Subcutaneous abdominal adipose tissue (tissue), 5 donors: Measurements from ENCODE around the gene ADD1.

Experiments
- H3K27ac ChIP-seq: one replicate; pipeline ENCODE4 v1.7.0; 2013; ENCODE audit warnings: low read depth, mild to moderate bottlenecking, inconsistent platforms, low read length, moderate library complexity
- H3K27me3 ChIP-seq, 5 donors: one replicate each; pipeline ENCODE4 v1.7.0; 2013; ENCODE audit warnings: low read length in 5 of 5, inconsistent platforms in 1 of 5; ENCODE audit not compliant: control insufficient read depth in 5 of 5, insufficient read depth in 4 of 5
- H3K36me3 ChIP-seq, 5 donors: one replicate each; pipeline ENCODE4 v1.7.0; 2013; ENCODE audit warnings: low read length in 5 of 5; ENCODE audit not compliant: control insufficient read depth in 5 of 5, insufficient read depth in 5 of 5
- H3K4me1 ChIP-seq, 5 donors: one replicate each; pipeline ENCODE4 v1.7.0; 2013; ENCODE audit warnings: low read length in 5 of 5, mild to moderate bottlenecking in 3 of 5, moderate library complexity in 1 of 5; ENCODE audit not compliant: control insufficient read depth in 5 of 5, insufficient read depth in 5 of 5
- H3K4me3 ChIP-seq, 5 donors: one replicate each; pipeline ENCODE4 v1.7.0; 2013; ENCODE audit warnings: low read length in 5 of 5, low read depth in 1 of 5
- H3K9ac ChIP-seq, 5 donors: one replicate each; pipeline ENCODE4 v1.7.0; 2013; ENCODE audit warnings: low read length in 5 of 5, mild to moderate bottlenecking in 4 of 5, moderate library complexity in 3 of 5
- H3K9me3 ChIP-seq, 5 donors: one replicate each; pipeline ENCODE4 v1.7.0; 2013; ENCODE audit warnings: low read length in 5 of 5; ENCODE audit not compliant: control insufficient read depth in 5 of 5
- donor health status: healthy.
- donor health status: healthy.
- donor health status: healthy.
- donor health status: healthy.
- donor health status: healthy.

ADD1 gene

GRCh38 chr4:2962614-2963174, 119.0 kb downstream of the ADD1 start:
- peaks cover 10 to 50% (median 45%) of the 10 kb centered on the region in 5 donors for H3K4me1 ChIP-seq
- peak overlapping the region; percentile 85 to 90 (median 87) for H3K4me3 ChIP-seq
- H3K9me3 ChIP-seq, result no peaks in the 10 kb centered on the region
- H3K27ac ChIP-seq, result peak overlapping the region; percentile 86
- H3K36me3 ChIP-seq, result peaks cover under 1 to 5% (median 5%) of the 10 kb centered on the region in 5 donors
- H3K9ac ChIP-seq, result peak overlapping the region in 4 of 5 donors; percentile 81 to 94 (median 88)
- no peaks in the 10 kb centered on the region for H3K27me3 ChIP-seq

GRCh38 chr4:2963175-2963965, 119.7 kb downstream of the ADD1 start, which contains the start of the genes GRK4 and NOP14:
Gene GRK4 (plus strand): TSS chr4:2963571. CDS start chr4:2964071, 500 bp downstream.
Gene NOP14 (minus strand): TSS chr4:2963406. CDS start chr4:2963319, 87 bp downstream.
- Histone ChIP-seq H3K27me3 (no peaks in the 10 kb centered on the region), H3K4me3 (peak within 1 kb of the TSS; percentile 86 to 90 (median 89)), H3K9ac (peak within 1 kb of the TSS; percentile 73 to 94 (median 84)), H3K36me3 (peaks cover 0 to 1% (median 0%) of the 10 kb centered on the region in 5 donors), H3K4me1 (peaks cover 10 to 46% (median 42%) of the 10 kb centered on the region in 5 donors), H3K9me3 (no peaks in the 10 kb centered on the region), H3K27ac (peak within 1 kb of the TSS; percentile 86)

- Histone ChIP-seq H3K27ac (peak overlapping the region; percentile 86), H3K9me3 (no peaks in the 10 kb centered on the region), H3K27me3 (no peaks in the 10 kb centered on the region), H3K4me1 (peaks cover 8 to 39% (median 35%) of the 10 kb centered on the region in 5 donors), H3K9ac (peak overlapping the region; percentile 73 to 92 (median 81)), H3K36me3 (no peaks in the 10 kb centered on the region), H3K4me3 (peak overlapping the region; percentile 72 to 90 (median 87))
Measured at GRCh38 chr4:2963966-2964471, 120.4 kb downstream of the ADD1 start.

GRCh38 chr4:2964706-2965258, 121.1 kb downstream of the ADD1 start:
- Histone ChIP-seq H3K4me3 (peak overlapping the region; percentile 72 to 90 (median 87)), H3K27ac (no peak overlapping the region), H3K9ac (peak overlapping the region; percentile 73 to 92 (median 81))

GRCh38 chr4:2965262-2965661, 121.6 kb downstream of the ADD1 start:
- H3K36me3 ChIP-seq, result no peaks in the 10 kb centered on the region
- H3K4me3 ChIP-seq, result no peak overlapping the region
- H3K9ac ChIP-seq, result no peak overlapping the region
- H3K27ac ChIP-seq, result no peak overlapping the region
- H3K4me1 ChIP-seq, result peaks cover 8 to 29% (median 27%) of the 10 kb centered on the region in 5 donors
- no peaks in the 10 kb centered on the region for H3K9me3 ChIP-seq
- H3K27me3 ChIP-seq, result no peaks in the 10 kb centered on the region

More at GRCh38 chr4:2964706-2965258, 121.1 kb downstream of the ADD1 start:
- Histone ChIP-seq H3K9me3 (no peaks in the 10 kb centered on the region), H3K27me3 (no peaks in the 10 kb centered on the region), H3K4me1 (peaks cover 8 to 34% (median 31%) of the 10 kb centered on the region in 5 donors), H3K36me3 (no peaks in the 10 kb centered on the region)

GRCh38 chr4:2968381-2968780, 124.7 kb downstream of the ADD1 start:
- no peaks in the 10 kb centered on the region for H3K27me3 ChIP-seq
- no peaks in the 10 kb centered on the region for H3K9me3 ChIP-seq
- H3K36me3 ChIP-seq, result peaks cover 0 to 5% (median 0%) of the 10 kb centered on the region in 5 donors
- no peak overlapping the region for H3K27ac ChIP-seq
- H3K4me3 ChIP-seq, result no peak overlapping the region
- H3K4me1 ChIP-seq, result peaks cover 2 to 11% (median 8%) of the 10 kb centered on the region in 5 donors
- H3K9ac ChIP-seq, result no peak overlapping the region

- Histone ChIP-seq H3K27me3 (no peaks in the 10 kb centered on the region), H3K9ac (no peak overlapping the region), H3K9me3 (no peaks in the 10 kb centered on the region), H3K36me3 (peaks cover 0 to 7% (median 0%) of the 10 kb centered on the region in 5 donors), H3K27ac (no peak overlapping the region), H3K4me3 (no peak overlapping the region), H3K4me1 (no peaks in the 10 kb centered on the region)
Measured at GRCh38 chr4:2971275-2971674, 127.6 kb downstream of the ADD1 start.

GRCh38 chr4:2977211-2978088, 133.8 kb downstream of the ADD1 start:
- H3K36me3 ChIP-seq, result peaks cover 0 to 7% (median 0%) of the 10 kb centered on the region in 5 donors
- no peak overlapping the region for H3K4me3 ChIP-seq
- no peak overlapping the region for H3K27ac ChIP-seq
- H3K9ac ChIP-seq, result no peak overlapping the region
- no peaks in the 10 kb centered on the region for H3K27me3 ChIP-seq
- H3K4me1 ChIP-seq, result no peaks in the 10 kb centered on the region
- H3K9me3 ChIP-seq, result peaks cover 0 to 16% (median 5%) of the 10 kb centered on the region in 5 donors
